Measurements from ENCODE around the gene TSEN34.
"Not testable (repeated sequence)": the region's sequence is repeated elsewhere in the genome, so short reads cannot be mapped to it uniquely, and the experiment has no call there.

Gene TSEN34

GRCh38 chr19:54240372-54241336 lies 49.5 kb downstream of the TSEN34 start:
- DNase-seq, result not testable (repeated sequence)

- DNase-seq, result not testable (repeated sequence)
These were observed 51.1 kb downstream of the TSEN34 start for GRCh38 chr19:54242234-54242633.

- DNase-seq, result not testable (repeated sequence)
These were observed 51.5 kb downstream of the TSEN34 start, which contains the start of gene LILRA6 for GRCh38 chr19:54242646-54243045. TSS of gene LILRA6 (minus strand) at chr19:54242790.

GRCh38 chr19:54243809-54244208 lies 52.7 kb downstream of the TSEN34 start:
- not testable (repeated sequence) for DNase-seq
